ENCODE results near the gene WDR7. TPM values are rescaled to one million over a fixed set of nuclear protein-coding genes. Genes with fewer than 3 reads are reported as not detected.

The WDR7 gene
- total RNA-seq, 1 donor from 2014 or later = 28.4 TPM

GRCh38 chr18:56983275-56983992 is 332.3 kb downstream of the WDR7 start:
- no peak for DNase-seq (ENCODE audit: low spot score)
- no peaks in the 10 kb centered on the region for H3K9me3 Mint-ChIP-seq
- no peak overlapping the region for H3K27ac Mint-ChIP-seq
- H3K36me3 Mint-ChIP-seq (ENCODE audit: low read depth) = peaks cover 8% of the 10 kb centered on the region
- H3K4me3 Mint-ChIP-seq = no peak overlapping the region
- intact Hi-C loops (cut with micrococcal nuclease) = no loop called here
- no peaks in the 10 kb centered on the region for H3K27me3 Mint-ChIP-seq (ENCODE audit: insufficient read depth)
- H3K4me1 Mint-ChIP-seq (ENCODE audit: low read depth) = no peaks in the 10 kb centered on the region

DNA sequence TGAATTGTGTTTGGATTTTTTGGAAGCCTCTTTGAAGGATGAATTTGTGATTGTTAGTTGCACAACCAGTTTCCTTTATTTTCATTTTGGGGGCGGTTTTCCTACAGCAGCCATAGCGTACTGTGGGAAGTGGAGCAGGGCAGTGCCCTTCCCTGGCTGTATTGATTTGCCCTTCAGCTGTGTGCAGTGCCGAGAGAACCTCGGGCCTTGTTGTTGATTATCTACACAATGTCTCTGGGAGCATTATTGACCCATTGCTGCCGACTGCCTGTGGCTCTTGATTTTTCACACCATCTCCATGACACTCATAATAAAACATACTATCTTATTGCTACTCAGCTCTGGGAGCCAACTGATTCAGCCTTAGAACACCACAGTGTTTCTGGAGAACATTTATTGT is 333.6 kb downstream of the WDR7 start:
- no peak for DNase-seq (ENCODE audit: low spot score)
- Mint-ChIP-seq H3K4me1 (ENCODE audit: low read depth) (no peaks in the 10 kb centered on the region), H3K36me3 (ENCODE audit: low read depth) (peaks cover 8% of the 10 kb centered on the region), H3K27me3 (ENCODE audit: insufficient read depth) (no peaks in the 10 kb centered on the region), H3K4me3 (no peak overlapping the region), H3K9me3 (no peaks in the 10 kb centered on the region), H3K27ac (no peak overlapping the region)
- intact Hi-C loops (cut with micrococcal nuclease) = no loop called here

DNA sequence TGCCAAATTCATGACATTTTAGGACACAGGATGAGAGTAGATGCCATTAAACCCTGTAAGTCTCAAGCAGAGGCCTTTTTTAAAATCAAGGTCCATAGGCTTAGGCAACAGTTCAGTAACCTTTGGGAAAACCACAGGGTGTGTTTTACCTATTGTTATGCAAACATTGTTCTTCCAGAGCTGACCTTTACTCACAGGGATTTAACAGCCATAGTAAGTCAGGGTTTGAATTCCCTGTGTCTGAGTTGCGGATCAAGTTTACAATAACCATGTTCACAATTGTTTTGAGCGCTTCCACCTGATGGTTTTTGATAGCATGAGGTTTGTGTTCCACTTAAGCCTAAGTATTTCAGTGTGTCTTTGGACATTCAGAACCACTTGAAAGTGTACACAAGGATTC is 335.7 kb downstream of the WDR7 start:
- Mint-ChIP-seq H3K36me3 (ENCODE audit: low read depth) (no peaks in the 10 kb centered on the region), H3K27me3 (ENCODE audit: insufficient read depth) (no peaks in the 10 kb centered on the region), H3K4me3 (no peak overlapping the region), H3K9me3 (no peaks in the 10 kb centered on the region), H3K4me1 (ENCODE audit: low read depth) (no peaks in the 10 kb centered on the region), H3K27ac (no peak overlapping the region)
- DNase-seq (ENCODE audit: low spot score) = no peak
- intact Hi-C loops (cut with micrococcal nuclease) = no loop called here

- H3K4me3 Mint-ChIP-seq = no peak overlapping the region
- no peak for DNase-seq (ENCODE audit: low spot score)
Measured at GRCh38 chr18:56987236-56987635, 336.1 kb downstream of the WDR7 start.

DNA sequence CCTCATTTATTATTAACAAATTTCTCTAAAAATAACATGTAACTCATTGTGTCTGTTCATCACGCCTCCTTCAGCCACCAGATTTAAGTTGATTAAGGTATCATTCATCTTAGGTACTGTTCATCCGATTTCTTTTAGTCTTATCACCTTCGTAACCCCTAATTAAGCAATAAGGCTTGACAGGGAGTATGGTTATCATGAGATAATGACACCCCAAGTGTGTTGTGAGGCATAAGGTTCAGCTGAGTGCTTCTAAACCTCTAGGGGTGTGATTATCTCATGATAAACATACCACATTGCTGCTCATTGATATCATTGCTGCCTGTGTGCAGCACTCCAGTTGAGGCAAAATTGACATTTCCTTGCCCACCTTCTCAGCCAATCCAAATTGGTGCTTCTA is 336.9 kb downstream of the WDR7 start:
- Mint-ChIP-seq H3K9me3 (no peaks in the 10 kb centered on the region), H3K4me1 (ENCODE audit: low read depth) (peaks cover 11% of the 10 kb centered on the region), H3K36me3 (ENCODE audit: low read depth) (peaks cover 2% of the 10 kb centered on the region), H3K27ac (no peak overlapping the region), H3K4me3 (no peak overlapping the region), H3K27me3 (ENCODE audit: insufficient read depth) (no peaks in the 10 kb centered on the region)
- intact Hi-C loops (cut with micrococcal nuclease) = no loop called here
- no peak for DNase-seq (ENCODE audit: low spot score)

More at GRCh38 chr18:56987236-56987635, 336.1 kb downstream of the WDR7 start:
- Mint-ChIP-seq H3K27ac (no peak overlapping the region), H3K27me3 (ENCODE audit: insufficient read depth) (no peaks in the 10 kb centered on the region), H3K4me1 (ENCODE audit: low read depth) (peaks cover 4% of the 10 kb centered on the region), H3K36me3 (ENCODE audit: low read depth) (no peaks in the 10 kb centered on the region), H3K9me3 (no peaks in the 10 kb centered on the region)
- intact Hi-C loops (cut with micrococcal nuclease) = no loop called here

- H3K4me3 Mint-ChIP-seq = no peak overlapping the region
- H3K27ac Mint-ChIP-seq = no peak overlapping the region
- intact Hi-C loops (cut with micrococcal nuclease) = no loop called here
- H3K36me3 Mint-ChIP-seq (ENCODE audit: low read depth) = peaks cover 2% of the 10 kb centered on the region
- H3K4me1 Mint-ChIP-seq (ENCODE audit: low read depth) = peaks cover 12% of the 10 kb centered on the region
- no peaks in the 10 kb centered on the region for H3K9me3 Mint-ChIP-seq
- DNase-seq (ENCODE audit: low spot score) = no peak
- no peaks in the 10 kb centered on the region for H3K27me3 Mint-ChIP-seq (ENCODE audit: insufficient read depth)
Measured at GRCh38 chr18:56990678-56991077, 339.5 kb downstream of the WDR7 start.

GRCh38 chr18:56992777-56993176 is 341.6 kb downstream of the WDR7 start:
- peaks cover 2% of the 10 kb centered on the region for H3K36me3 Mint-ChIP-seq (ENCODE audit: low read depth)
- intact Hi-C loops (cut with micrococcal nuclease) = loop anchor here (1.0 kb wide), 1 partner anchor 12 kb away; no protein-coding TSS in a partner anchor
- H3K27ac Mint-ChIP-seq = no peak overlapping the region

GRCh38 chr18:56995579-56996188 is 344.5 kb downstream of the WDR7 start:
- no peak for DNase-seq (ENCODE audit: low spot score)
- Mint-ChIP-seq H3K27ac (no peak overlapping the region), H3K9me3 (no peaks in the 10 kb centered on the region), H3K4me3 (no peak overlapping the region), H3K36me3 (ENCODE audit: low read depth) (peaks cover 2% of the 10 kb centered on the region), H3K27me3 (ENCODE audit: insufficient read depth) (no peaks in the 10 kb centered on the region), H3K4me1 (ENCODE audit: low read depth) (peaks cover 12% of the 10 kb centered on the region)
- intact Hi-C loops (cut with micrococcal nuclease) = no loop called here

More at GRCh38 chr18:56992777-56993176, 341.6 kb downstream of the WDR7 start:
- peaks cover 12% of the 10 kb centered on the region for H3K4me1 Mint-ChIP-seq (ENCODE audit: low read depth)
- no peaks in the 10 kb centered on the region for H3K27me3 Mint-ChIP-seq (ENCODE audit: insufficient read depth)
- no peaks in the 10 kb centered on the region for H3K9me3 Mint-ChIP-seq
- no peak for DNase-seq (ENCODE audit: low spot score)
- no peak overlapping the region for H3K4me3 Mint-ChIP-seq

DNA sequence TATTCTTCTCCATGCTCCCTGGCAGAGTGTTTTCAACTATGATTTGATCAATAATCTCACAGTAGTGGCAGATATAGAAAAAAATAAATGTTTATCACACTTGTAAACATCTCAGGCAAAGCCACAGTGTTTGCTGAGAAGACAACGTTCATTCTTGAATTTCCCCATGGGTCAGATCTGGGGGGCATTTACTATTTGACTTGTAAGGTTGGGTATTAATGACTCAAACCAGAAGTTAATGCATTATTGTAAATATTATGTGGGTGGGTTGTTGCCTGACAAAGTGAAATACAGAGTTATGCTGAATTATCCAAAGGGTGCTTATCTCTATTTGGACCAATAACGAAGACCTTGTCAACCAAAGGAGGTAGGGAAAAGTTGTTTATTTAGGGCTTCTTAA is 346.0 kb downstream of the WDR7 start:
- Mint-ChIP-seq H3K4me1 (ENCODE audit: low read depth) (peaks cover 17% of the 10 kb centered on the region), H3K9me3 (no peaks in the 10 kb centered on the region), H3K4me3 (no peak overlapping the region), H3K27ac (no peak overlapping the region), H3K27me3 (ENCODE audit: insufficient read depth) (no peaks in the 10 kb centered on the region), H3K36me3 (ENCODE audit: low read depth) (peaks cover 2% of the 10 kb centered on the region)
- DNase-seq (ENCODE audit: low spot score) = no peak
- intact Hi-C loops (cut with micrococcal nuclease) = no loop called here

- Mint-ChIP-seq H3K27me3 (ENCODE audit: insufficient read depth) (no peaks in the 10 kb centered on the region), H3K36me3 (ENCODE audit: low read depth) (no peaks in the 10 kb centered on the region), H3K4me1 (ENCODE audit: low read depth) (peaks cover 26% of the 10 kb centered on the region), H3K9me3 (no peaks in the 10 kb centered on the region), H3K4me3 (no peak overlapping the region), H3K27ac (no peak overlapping the region)
- no peak for DNase-seq (ENCODE audit: low spot score)
- intact Hi-C loops (cut with micrococcal nuclease) = loop anchor here (5.0 kb wide), 4 partner anchors 73 to 832 kb away; partner anchors contain the start of gene TXNL1
Measured at GRCh38 chr18:56999823-57000222, 348.7 kb downstream of the WDR7 start.

DNA sequence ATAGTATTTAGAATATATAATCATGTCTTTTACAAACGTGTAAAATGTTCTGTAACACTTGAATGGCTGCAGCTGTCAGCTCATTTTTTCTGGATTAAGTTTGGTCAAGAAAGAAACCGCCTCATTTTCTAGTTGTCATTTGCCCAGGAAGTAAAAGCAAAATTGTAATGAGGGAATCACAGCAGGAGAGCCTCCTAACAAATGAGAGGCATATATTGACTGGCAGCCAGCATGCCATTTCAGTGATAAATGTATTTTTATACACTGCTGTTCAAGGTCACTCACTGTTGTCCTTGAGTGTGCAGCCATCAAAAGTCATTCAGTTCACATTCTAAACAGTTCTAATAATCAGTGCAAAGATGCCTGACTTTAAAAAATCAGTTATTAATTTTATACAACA is 351.5 kb downstream of the WDR7 start:
- intact Hi-C loops (cut with micrococcal nuclease) = loop anchor here (5.0 kb wide), 4 partner anchors 75 to 830 kb away; partner anchors contain the start of gene TXNL1
- H3K9me3 Mint-ChIP-seq = no peaks in the 10 kb centered on the region

GRCh38 chr18:57003342-57003741 is 352.2 kb downstream of the WDR7 start:
- no peaks in the 10 kb centered on the region for H3K36me3 Mint-ChIP-seq (ENCODE audit: low read depth)
- no peak overlapping the region for H3K27ac Mint-ChIP-seq
- peaks cover 44% of the 10 kb centered on the region for H3K4me1 Mint-ChIP-seq (ENCODE audit: low read depth)
- no peak for DNase-seq (ENCODE audit: low spot score)
- H3K9me3 Mint-ChIP-seq = no peaks in the 10 kb centered on the region
- H3K4me3 Mint-ChIP-seq = no peak overlapping the region
- intact Hi-C loops (cut with micrococcal nuclease) = loop anchor here (5.0 kb wide), 4 partner anchors 76 to 829 kb away; partner anchors contain the start of gene TXNL1
- no peaks in the 10 kb centered on the region for H3K27me3 Mint-ChIP-seq (ENCODE audit: insufficient read depth)

More for the DNA sequence above, 351.5 kb downstream of the WDR7 start:
- no peaks in the 10 kb centered on the region for H3K36me3 Mint-ChIP-seq (ENCODE audit: low read depth)
- peaks cover 37% of the 10 kb centered on the region for H3K4me1 Mint-ChIP-seq (ENCODE audit: low read depth)
- no peak for DNase-seq (ENCODE audit: low spot score)
- H3K27ac Mint-ChIP-seq = no peak overlapping the region
- H3K27me3 Mint-ChIP-seq (ENCODE audit: insufficient read depth) = no peaks in the 10 kb centered on the region
- no peak overlapping the region for H3K4me3 Mint-ChIP-seq

GRCh38 chr18:57004366-57005121 is 353.4 kb downstream of the WDR7 start:
- Mint-ChIP-seq H3K36me3 (ENCODE audit: low read depth) (no peaks in the 10 kb centered on the region), H3K9me3 (no peaks in the 10 kb centered on the region), H3K27me3 (ENCODE audit: insufficient read depth) (no peaks in the 10 kb centered on the region), H3K4me3 (no peak overlapping the region), H3K27ac (peak overlapping the region; percentile 57), H3K4me1 (ENCODE audit: low read depth) (peaks cover 46% of the 10 kb centered on the region)
- intact Hi-C loops (cut with micrococcal nuclease) = loop anchor here (1.0 to 5.0 kb wide), 7 partner anchors 12 to 828 kb away; partner anchors contain the start of genes TXNL1 and WDR7
- no peak for DNase-seq (ENCODE audit: low spot score)

All from activated T-helper 1 cell treated with anti-CD3 and anti-CD28 coated beads, Interleukin-12 subunit alpha, Interleukin-12 subunit beta, Interleukin-2, Interleukin-4 antibody, amounts not matched to agents 30 ng/mL and 10 ng/mL and 1 ng/mL, durations not matched to agents 14 hours and 24 hours and 36 hours (primary cell).